ENCODE data around the gene PTPN22.

DNA sequence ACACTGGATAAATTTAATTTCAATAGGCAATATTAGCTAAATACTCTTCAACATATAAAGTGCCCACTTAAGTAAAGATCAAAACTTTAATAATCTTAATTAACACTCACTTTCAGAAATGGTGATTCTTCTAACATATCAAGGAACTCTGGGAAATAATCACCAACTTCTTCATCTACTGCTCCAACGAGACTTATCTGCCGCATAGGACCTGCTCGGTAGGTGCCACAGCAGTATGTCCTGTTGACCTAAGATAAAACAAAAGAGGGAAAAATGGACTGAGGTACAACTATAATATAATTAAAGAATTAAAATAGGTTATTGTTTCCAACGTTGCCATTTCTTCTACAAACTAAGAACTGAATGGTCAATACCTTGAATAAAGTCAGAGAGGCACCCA is 94.0 kb downstream of the PTPN22 start:
- TF ChIP-seq POLR2AphosphoS5 (IDR thresholded peaks at IDR 0.05) = no peak
- TF ChIP-seq, protein P1, sequence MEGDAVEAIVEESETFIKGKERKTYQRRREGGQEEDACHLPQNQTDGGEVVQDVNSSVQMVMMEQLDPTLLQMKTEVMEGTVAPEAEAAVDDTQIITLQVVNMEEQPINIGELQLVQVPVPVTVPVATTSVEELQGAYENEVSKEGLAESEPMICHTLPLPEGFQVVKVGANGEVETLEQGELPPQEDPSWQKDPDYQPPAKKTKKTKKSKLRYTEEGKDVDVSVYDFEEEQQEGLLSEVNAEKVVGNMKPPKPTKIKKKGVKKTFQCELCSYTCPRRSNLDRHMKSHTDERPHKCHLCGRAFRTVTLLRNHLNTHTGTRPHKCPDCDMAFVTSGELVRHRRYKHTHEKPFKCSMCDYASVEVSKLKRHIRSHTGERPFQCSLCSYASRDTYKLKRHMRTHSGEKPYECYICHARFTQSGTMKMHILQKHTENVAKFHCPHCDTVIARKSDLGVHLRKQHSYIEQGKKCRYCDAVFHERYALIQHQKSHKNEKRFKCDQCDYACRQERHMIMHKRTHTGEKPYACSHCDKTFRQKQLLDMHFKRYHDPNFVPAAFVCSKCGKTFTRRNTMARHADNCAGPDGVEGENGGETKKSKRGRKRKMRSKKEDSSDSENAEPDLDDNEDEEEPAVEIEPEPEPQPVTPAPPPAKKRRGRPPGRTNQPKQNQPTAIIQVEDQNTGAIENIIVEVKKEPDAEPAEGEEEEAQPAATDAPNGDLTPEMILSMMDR (IDR thresholded peaks at IDR 0.05) = no peak
- TF ChIP-seq POLR2A (IDR thresholded peaks at IDR 0.05) = no peak
